ENCODE data around the gene ZCCHC9. TPM values are rescaled to one million over a fixed set of nuclear protein-coding genes. Genes with fewer than 3 reads are reported as not detected.
"Not testable (repeated sequence)": the region's sequence is repeated elsewhere in the genome, so short reads cannot be mapped to it uniquely, and the experiment has no call there.

The ZCCHC9 gene
- polyA plus RNA-seq, 3 donors, result 36.4 to 46.9 (median 41.1) TPM

DNA sequence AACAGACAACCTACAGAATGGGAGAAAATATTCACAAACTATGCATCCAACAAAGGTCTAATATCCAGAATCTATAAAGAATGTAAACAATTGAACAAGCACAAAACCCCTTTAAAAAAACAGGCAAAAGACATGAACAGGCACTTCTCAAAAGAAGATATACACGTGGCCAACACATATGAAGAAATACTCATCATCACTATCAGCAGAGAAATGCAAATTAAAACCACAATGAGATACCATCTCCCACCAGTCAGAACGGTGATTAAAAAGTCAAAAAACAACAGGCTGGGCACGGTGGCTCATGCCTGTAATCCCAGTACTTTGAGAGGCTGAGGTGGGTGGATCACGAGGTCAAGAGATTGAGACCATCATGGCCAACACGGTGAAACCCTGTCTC is 7.4 kb upstream of the ZCCHC9 start:
- DNase-seq, result not testable (repeated sequence)

GRCh38 chr5:81297531-81297930 is 3.9 kb upstream of the ZCCHC9 start:
- DNase-seq, result no peak

GRCh38 chr5:81300921-81301270 is 491 bp upstream of the ZCCHC9 start:
- DNase-seq, result no peak

- no peak for DNase-seq
These were observed 1.2 kb downstream of the ZCCHC9 start for GRCh38 chr5:81302596-81302995.

DNA sequence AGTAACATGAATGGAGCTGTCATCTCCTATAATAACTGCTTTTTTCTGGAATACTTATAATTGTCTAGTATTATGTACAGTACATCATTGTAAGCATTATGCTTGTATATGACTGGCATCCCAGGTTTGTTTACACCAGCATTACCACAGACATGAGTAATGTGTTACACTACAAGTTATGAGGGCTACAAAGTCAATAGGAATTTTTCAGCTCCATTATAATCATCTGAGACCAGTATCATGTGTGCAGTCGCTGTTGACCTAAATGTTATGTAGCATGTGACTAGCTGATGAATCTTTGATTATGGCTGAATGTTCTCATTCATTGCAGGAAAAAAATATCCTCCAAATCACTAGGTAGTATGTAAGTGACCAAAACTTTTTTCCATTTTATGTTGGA is 2.2 kb downstream of the ZCCHC9 start:
- DNase-seq, result no peak

- no peak for DNase-seq
These were observed 4.4 kb downstream of the ZCCHC9 start for GRCh38 chr5:81305785-81306184.

- no peak for DNase-seq
These were observed 7.4 kb downstream of the ZCCHC9 start for GRCh38 chr5:81308836-81309235.

- no peak for DNase-seq
These were observed 9.1 kb downstream of the ZCCHC9 start for GRCh38 chr5:81310402-81311063.

GRCh38 chr5:81313278-81313677 is 11.9 kb downstream of the ZCCHC9 start:
- DNase-seq, result no peak

DNA sequence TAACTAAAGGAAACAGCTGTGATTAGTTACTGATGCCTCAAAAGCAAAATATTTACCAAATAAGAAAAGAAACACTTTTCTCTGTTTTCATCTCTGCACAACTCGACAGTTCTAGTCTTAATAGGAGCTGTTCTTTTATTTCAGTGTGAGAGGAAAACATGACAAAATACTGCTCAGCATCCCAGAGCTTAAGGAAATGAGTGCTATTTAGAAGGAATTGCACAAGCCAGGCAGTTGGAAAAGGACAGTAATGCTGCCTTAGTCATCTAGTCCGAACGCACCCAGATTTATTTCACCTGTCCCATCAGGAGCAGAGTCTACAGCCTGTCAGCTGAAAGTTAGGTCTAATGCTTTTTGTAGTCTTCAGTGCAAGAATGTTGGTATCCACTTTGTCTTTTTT is 12.3 kb downstream of the ZCCHC9 start:
- DNase-seq, result no peak

GRCh38 chr5:81314581-81314980 is 13.2 kb downstream of the ZCCHC9 start:
- DNase-seq, result no peak

- DNase-seq, result no peak
These were observed 13.9 kb downstream of the ZCCHC9 start for GRCh38 chr5:81315336-81315735.

DNA sequence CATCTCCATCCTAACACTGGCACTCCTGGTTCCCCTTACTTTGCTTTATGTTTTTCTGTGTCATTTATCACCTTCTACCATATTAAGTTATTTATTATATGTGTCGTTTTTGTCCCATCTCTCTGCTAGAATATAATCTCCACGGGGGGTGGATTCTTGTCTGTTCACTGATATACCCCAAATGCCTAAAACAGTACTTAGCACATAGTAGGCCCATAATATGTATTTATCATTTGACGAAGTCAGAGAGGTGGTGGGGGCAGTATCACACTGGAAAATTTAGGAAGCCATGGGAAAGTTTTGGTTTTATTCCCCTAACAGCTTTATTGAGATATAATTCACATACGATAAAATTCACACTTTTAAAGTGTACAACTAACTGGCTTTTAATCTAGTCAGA is 14.4 kb downstream of the ZCCHC9 start:
- no peak for DNase-seq

DNA sequence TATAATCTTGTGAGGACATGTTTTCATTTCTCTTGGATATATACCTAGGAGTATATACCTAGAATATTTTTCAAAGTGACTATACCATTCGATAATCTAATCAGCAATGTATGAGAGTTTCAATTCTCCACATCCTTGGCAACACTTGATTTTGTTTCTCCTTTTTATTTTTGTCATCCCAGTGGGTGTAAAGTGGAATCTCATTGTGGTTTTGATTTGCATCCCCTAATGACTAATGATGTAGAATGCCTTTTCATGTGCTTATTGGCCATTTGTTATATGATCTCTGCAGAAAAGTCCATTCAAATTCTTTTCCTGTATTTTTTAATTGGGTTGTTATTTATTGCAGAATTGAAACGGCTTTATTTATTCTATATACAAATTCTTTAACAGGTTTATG is 15.2 kb downstream of the ZCCHC9 start:
- no peak for DNase-seq

DNA sequence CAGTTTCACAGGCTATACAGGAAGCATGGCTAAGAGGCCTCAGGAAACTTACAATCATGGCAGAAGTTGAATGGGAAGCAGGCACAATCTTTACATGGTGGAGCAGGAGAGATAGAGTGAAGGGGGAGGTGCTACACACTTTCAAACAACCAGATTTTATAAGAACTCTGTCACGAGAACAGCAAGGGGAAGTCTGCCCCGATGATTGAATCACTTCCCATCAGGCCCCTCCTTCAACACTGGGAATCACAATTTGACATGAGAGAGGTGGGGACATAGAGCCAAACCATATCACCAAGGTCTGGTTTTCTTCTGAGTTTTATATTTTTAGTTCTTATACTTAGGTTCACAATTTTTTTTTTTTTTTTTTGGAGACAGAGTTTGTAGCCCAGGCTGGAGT is 16.1 kb downstream of the ZCCHC9 start:
- DNase-seq, result no peak

DNA sequence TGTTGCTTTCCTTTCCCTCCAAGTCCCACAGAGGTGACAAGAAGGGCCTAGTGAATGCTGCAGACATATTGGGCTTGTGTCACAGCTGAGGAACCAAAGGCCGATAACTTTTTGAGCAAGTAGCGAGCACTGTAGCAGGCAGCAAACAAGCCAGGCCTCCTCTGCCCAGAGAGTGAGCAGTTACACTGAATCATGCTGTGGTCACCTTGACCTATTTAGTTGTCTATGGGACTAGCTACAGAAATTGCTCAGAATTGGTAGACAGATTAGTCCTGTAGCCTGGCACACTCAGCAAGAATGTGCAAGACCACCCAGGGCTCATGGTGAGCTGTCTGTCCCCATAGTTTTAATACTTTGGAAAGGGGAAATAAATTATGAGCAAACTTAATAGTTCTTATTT is 25.2 kb downstream of the ZCCHC9 start:
- no peak for DNase-seq

- no peak for DNase-seq
These were observed 33.1 kb downstream of the ZCCHC9 start for GRCh38 chr5:81334304-81335061.

- no peak for DNase-seq
These were observed 34.6 kb downstream of the ZCCHC9 start for GRCh38 chr5:81335946-81336345.

- DNase-seq, result peak; percentile 43
These were observed 35.2 kb downstream of the ZCCHC9 start for GRCh38 chr5:81336556-81336955.

DNA sequence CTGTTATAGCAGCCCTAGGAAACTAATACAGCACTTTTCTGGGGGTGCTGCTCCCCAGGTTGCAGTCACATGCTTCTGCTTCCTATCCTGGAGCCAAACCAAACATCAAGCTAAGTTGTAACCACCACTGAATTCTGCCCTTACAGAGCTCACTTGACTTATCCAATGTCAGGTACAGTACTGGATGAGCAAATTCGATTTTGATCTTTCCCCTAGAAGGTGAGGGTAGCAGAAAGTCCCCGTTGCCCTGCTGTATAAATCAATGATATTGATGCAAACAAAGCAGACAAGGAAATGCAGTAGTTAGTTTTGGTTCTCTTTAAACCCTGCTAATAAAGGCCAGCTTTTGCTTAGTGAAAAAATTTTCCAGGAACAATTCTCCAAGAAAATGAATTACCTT is 36.4 kb downstream of the ZCCHC9 start:
- DNase-seq, result no peak

GRCh38 chr5:81338213-81338612 is 36.8 kb downstream of the ZCCHC9 start:
- DNase-seq, result not testable (repeated sequence)

GRCh38 chr5:81344736-81345135 is 43.3 kb downstream of the ZCCHC9 start:
- DNase-seq, result no peak

- DNase-seq, result no peak
These were observed 44.1 kb downstream of the ZCCHC9 start for GRCh38 chr5:81345411-81346003.
